Activated T-cell treated with anti-CD3 and anti-CD28 coated beads for 48 hours (primary cell): ENCODE data around the gene OR2A42.
"Not testable (repeated sequence)": the region's sequence is repeated elsewhere in the genome, so short reads cannot be mapped to it uniquely, and the experiment has no call there.

Source experiments
- DNase-seq: peaks from one replicate; pipeline ENCODE4 v3.0.0-alpha.2; 2020; ENCODE audit warnings: low read depth

The OR2A42 gene

DNA sequence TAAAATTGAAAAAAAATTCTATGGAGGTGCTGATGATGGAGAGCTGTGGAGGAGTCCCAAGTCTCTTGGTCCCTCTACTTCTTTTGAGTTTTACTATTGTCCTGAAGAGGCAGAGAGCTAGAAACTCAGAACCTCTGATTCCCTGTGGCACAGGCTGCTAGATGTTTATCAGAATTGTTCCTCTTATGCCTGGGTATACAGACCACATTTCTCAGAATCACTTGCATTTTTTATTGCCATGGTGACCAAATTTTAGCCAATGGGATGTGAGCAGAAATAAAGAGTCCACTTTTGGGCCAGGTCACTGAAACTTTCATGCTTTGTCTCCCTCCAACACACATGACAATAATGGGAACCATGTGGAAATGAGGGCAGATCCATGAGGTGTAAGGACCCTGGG is 15.7 kb downstream of the OR2A42 start:
- not testable (repeated sequence) for DNase-seq

DNA sequence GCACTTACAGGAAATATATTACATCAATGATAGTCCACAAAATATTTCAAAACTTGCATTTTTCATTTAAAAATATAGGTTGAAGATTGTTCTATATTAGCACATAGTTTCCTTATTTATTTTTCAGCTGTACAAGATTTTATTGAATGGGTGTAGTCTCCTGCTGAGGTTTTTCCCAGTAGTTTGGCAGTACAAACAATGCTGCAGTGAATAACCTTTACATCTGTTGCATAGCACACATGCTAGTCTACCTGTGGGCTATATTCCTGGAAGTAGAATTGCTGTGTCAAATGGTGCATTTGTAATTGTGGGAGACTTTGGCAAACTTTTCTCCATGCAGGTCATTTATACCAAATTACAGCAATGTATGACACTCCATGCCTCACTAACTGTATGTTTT is 18.9 kb downstream of the OR2A42 start:
- DNase-seq = not testable (repeated sequence)

DNA sequence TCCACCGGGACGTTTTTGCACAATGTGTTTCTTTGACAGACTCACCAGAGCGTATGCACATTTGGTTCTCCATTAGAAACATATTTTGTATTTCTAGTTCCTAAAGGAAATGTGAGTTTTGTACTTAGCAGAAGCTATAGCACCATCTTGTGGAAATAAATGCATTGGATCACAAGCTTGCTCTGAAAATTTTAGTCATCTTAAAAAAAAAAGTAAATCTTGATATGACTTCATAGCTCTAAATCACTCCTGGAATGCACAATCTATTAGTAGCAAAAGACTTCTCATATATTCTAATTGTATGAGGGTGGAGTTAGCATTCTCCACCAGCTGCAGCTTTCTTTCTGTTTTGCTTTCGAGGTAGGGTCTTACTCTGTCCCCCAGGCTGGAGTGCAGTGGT is 20.3 kb downstream of the OR2A42 start:
- DNase-seq = not testable (repeated sequence)

DNA sequence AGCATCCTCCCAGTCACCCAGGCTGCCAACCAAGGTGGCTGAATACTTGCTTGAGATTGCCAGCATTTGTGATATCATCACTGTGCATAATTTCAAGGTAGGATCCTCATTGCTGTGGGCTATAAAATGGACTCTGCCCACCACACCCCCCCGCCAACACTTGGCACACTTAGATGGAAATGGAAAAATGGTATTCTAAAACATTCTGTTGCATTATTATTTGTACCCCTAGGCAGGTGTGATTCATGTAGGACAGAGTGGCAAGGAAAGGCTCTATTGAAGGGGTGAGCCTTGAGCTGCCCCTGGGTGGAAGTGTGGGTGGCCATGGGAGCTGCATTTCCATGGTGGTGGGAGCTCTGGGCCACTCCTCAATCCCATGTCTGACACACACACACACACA is 20.8 kb downstream of the OR2A42 start:
- DNase-seq = not testable (repeated sequence)

DNA sequence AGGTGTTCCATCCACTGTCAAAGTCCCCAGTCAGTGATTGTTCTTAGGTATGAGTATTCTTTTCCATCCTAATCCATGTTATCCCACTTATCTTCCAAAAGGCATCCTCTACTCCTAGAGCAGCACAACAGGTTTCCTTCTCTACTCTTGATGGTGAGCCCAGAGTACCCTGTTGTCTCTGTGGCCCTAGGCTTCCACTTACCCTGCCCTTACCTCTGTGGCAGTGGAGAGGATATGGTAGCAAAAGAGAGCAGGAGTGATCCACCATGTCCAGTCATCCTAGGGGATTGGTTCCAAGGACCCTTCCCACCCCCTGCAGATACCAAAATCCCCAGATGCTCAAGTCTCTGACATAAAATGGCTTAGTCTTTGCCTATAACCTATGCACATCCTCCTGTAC is 22.2 kb downstream of the OR2A42 start:
- DNase-seq = not testable (repeated sequence)

DNA sequence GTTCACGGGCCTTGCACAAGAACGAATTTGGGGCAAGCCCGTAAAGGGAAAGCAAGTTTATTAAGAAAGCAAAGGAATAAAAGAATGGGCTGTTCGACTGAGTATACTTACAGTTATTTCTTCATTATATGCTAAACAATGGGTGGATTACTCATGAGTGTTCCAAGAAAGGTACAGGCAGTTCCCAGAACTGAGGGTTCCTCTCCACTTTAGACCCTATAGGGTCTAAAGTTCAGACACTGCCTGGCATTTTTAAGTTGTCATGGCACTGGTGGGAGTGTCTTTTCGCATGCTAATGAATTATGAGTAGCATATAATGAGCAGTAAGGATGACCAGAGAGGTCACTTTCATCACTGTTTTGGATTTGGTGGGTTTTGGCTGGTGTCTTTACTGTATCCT is 34.1 kb downstream of the OR2A42 start:
- DNase-seq = not testable (repeated sequence)

DNA sequence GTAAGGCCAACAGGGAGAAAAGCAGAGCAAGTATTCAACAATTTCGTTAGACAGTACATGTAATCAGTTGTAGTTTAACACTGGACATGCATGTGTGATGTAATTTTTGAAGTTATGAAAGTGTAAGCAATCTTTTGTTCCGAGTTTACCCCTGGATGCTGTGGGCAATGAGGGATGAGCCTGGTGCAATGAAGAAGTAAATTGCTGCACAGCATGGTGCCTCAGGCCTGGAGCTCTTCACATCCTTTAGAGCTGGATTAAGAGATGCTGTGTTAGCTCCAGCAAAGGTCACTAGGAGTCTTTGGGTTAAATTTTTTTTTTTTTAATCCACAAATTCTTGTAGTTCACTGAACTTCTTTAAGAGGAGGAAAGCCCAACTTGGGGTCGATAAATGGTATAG is 36.3 kb downstream of the OR2A42 start:
- not testable (repeated sequence) for DNase-seq

DNA sequence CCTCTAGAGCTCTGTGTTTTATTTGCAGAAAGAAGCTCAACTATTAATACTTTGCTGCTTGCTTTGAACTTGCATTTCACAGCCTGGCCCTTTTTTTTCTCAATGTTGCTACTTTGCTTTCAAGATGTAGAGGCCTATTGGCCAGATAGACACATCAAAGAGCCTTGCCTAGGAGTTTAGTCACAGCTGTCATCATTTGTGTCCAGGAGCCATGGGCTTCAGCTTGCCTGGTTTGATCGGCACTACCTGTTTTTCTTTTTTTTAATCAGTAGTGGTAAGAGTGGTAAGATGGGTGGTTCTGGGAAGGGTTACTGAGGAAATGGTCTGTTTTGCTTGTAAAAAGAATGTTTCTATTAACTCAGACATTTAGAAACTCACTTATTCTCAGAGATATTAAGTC is 37.4 kb downstream of the OR2A42 start:
- not testable (repeated sequence) for DNase-seq

DNA sequence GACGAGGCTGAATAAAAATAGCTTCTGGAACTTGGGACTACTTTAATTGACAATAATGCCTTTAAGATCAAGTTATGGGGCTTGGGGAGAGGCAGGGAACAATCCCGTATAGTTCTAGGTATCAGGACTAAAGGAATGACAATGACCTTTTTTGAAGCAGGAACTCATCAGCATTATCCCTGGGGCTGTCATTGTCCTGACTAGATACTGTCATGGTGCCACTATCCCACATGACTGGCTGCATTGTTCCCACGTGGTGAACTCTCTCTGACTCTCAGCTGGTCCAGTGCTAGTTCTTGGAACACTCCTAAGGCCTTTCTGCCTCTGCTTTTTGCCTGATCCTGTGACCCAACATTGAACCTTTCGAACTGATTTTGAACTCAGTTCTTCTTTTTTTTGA is 40.5 kb downstream of the OR2A42 start:
- not testable (repeated sequence) for DNase-seq

DNA sequence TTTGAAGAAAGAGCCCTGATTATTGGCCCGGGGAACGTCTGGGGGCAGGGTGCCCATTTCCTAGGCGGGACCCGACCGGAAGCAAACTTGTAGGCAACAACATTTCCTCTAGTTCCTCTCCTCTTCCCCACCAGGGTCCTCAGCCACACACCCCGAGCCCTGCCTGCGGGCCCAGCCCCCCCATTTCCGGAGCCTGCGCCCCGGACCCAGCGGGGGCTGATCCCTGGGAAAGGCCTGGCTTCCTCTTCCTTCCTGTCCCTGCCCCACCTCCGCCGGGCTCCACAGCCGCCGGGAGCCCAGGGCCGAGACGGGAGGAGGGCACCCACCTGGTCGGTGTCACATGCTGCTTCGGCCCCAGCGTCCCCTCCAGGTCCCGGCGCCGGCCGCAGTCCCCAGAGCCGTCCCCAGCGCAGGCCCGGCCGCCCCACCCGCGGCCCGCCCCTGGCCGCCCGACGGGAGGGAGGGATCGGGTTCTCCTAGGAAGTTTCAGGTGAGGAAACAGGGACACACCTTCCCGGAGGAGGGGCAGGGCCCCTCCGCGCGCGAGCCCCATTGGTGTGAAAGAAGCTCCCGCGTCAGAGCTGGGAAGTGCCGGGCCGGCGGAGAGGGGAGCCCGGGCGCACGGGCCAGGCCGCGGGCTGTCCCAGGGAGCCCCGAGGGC is 44.1 kb downstream of the OR2A42 start, which contains the start of gene ARHGEF35:
ARHGEF35 (minus strand) TSS at position 622 of the 661 bp plus-strand sequence. CDS start 7,450 bp downstream, outside the sequence.
- DNase-seq = not testable (repeated sequence)

DNA sequence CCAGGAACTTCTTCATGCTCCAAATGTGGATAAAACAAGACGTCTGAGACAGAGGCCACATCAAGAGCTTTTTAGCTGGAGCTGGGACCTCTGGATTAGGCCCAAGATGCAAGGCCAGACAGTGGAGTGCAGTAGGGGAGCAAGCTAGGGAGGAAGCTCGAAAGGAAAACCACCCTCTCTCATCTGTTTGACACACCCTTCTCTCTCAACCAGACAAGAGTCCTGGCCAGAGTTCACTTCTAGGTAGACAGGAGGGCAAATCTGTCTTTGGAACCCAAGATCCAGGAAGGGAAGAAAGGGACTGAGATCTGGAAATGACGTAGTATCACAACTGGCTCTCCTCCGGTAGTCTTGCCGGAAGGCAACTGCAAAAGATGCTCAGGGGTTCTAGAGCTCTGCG is 45.0 kb downstream of the OR2A42 start:
- not testable (repeated sequence) for DNase-seq

DNA sequence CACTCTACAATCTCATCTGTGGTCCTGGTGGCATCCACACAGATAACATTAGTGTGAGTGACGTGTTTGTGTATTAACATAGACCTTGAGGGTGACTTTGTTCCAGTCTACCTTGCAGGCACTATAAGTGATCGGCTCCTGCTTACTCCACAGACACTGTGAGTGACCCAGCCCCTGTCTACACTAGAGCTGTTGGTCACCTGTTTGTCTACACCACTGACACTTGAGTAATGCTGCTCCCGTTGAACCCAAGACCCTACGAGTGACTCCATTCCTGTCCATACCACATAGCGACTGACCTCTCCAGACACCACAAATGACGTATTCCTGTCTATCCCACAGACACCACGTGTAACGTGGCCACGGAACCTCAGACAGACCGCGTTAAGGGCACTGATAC is 45.6 kb downstream of the OR2A42 start:
- not testable (repeated sequence) for DNase-seq

DNA sequence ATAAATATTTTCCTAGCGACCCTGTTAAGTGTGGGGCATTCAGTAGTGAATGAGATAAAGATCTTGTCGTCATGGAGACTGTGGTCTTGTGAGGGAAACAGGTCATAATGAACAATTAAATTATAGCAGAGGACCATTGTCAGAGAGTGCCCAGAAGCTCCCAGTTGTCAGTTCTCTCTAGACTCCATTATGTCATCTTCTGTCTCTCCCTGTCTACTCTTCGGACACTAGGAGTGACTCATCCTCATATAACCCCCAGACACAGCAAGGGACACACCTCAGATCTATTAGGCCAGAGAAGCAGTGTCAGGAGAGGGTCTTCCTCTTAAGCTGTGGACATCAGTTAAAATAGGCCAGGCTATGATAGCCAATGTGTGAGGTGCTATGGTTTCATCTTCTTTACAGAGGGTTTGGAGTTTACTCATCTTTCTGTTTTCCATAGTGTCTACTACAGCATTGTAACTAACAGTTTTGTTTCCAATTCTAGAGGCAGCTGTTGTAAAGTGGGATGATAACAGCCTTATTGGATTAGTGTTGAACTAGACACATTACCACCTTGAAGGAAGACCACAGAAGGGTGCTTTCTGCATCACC is 50.7 kb downstream of the OR2A42 start:
- DNase-seq = not testable (repeated sequence)

DNA sequence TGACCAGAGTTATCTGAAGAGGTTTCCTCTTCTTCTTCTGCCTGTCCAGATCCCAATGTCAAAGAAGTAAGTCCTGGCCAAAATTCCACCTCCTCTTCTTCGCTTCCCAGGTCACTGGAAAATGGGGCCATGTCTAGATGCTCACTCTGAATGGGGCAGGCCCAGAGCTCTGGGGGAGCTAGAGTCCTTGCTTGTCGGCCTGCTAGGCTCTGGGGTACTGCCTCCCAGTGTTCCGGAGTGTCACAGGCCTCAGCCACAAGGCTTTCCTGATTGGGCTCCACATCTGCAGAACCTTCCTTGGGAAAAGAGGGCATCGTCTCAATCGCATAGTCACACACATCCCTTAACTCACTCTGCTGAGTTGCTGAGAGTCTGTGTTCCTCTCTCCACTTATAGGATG is 51.6 kb downstream of the OR2A42 start:
- DNase-seq = not testable (repeated sequence)

DNA sequence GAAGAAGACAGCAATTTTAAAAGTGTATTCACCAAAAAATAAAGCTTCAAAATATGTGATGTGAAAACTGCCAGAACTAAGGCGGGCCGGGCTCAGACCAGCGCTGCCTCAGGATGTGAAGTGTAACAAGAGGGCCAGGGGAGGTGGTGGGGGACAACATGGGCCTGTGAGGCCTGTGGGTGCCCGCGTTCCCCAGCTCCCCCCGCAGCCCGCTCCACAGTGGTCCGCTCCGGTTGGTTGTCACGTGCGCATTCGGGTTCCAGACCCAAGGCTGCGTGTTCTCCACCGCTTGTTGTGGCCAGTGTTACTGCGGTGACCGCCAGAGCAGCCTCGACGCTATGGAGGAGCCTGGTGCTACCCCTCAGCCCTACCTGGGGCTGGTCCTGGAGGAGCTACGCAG is 56.2 kb downstream of the OR2A42 start, which contains the start of gene CTAGE4:
CTAGE4 (plus strand) TSS at position 301 of the 400 bp plus-strand sequence; CDS start at position 339, 38 bp downstream.
- DNase-seq = not testable (repeated sequence)

DNA sequence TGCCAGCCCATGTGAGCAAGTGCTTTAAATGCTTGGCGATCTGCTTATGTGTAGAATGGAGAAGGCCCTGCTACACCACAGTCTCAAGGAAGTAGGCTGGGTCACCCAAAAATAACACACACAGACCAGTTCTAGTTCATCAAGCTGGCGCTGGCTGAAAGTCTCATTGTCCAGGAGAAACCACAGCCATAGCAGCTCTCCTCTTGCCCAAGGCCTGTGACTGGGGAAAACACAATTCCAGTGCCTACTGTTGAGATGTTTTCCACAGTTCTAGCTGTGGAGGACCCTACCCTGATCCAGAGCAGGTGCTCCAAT is 60.3 kb downstream of the OR2A42 start:
- DNase-seq = not testable (repeated sequence)

DNA sequence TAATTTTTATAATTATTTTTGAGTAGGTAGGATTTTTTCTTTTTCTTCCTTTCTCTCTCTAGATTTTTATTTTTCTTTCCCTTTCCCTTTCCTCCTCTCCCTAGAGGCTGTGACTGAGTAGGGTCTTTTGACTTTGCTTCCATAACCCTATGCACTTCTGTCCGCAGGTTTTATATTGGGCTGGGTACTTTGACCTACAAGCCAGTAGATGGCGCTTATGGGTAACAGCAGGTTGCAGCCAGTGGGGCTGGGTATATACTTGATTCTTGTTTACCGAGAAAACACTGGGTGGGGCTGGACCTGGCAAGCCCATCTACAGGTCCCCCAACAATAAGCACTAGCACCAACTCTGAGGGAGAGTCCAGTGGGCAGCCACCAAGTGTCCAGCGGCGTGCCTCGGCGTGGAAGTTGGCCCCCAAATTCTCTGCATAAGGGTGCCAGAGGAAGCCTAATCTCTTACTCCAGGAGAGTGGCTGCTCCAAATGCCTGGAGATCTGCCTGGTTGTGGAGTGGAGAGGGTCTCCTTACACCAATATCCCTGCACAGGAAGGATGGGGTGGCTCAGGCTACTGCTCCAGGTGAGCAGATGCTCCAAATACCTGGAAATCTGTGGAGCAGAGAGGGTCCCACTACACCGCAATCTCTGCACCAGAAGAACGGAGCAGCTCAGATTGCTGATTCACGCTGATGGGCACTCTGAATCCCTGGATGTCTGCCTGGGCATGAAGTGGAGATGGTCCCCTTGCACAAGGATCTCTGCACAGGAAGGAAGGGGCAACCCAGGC is 60.8 kb downstream of the OR2A42 start:
- DNase-seq = peak; percentile 4
